Body of pancreas (tissue), 4 donors: ENCODE data around the gene VRTN.

ENCODE experiments used
- POLR2A ChIP-seq, 3 donors: fragments of 450-650 bp; IDR thresholded peaks; one replicate each; pipeline ENCODE4 v1.6.1; 2016; ENCODE audit warnings: antibody characterized with exemption in 3 of 3, mild to moderate bottlenecking in 2 of 3
- TF ChIP-seq, protein P1 (sequence below), 7 experiments: fragments of 450-650 bp in 4 of 7; fragments of 200-600 bp in 3 of 7; sonication (generic) in 3 of 7; IDR thresholded peaks; one replicate each; pipeline ENCODE4 v1.5.1; 2016 to 2019; ENCODE audit warnings: antibody characterized with exemption in 7 of 7

DNA sequence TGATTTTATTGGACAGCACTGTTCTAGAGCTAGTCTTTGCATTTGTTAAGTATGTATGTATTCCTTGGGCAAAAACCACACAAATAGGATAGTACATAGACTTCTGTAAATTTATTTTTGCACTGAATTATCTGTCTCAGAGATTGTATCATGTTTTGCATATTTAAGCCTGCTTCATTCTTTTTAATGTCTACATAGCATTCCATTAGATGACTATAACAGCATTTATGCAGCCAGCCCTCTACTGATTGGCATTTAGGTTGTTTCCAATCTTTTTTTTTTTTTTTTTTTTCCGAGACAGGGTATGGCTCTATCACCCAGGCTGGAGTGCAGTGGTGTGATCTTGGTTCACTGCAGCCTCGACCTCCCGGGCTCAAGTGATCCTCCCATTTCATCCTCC, 43.2 kb downstream of the VRTN start:
- no peak for TF ChIP-seq POLR2A (IDR thresholded peaks at IDR 0.05)
- TF ChIP-seq, protein P1, sequence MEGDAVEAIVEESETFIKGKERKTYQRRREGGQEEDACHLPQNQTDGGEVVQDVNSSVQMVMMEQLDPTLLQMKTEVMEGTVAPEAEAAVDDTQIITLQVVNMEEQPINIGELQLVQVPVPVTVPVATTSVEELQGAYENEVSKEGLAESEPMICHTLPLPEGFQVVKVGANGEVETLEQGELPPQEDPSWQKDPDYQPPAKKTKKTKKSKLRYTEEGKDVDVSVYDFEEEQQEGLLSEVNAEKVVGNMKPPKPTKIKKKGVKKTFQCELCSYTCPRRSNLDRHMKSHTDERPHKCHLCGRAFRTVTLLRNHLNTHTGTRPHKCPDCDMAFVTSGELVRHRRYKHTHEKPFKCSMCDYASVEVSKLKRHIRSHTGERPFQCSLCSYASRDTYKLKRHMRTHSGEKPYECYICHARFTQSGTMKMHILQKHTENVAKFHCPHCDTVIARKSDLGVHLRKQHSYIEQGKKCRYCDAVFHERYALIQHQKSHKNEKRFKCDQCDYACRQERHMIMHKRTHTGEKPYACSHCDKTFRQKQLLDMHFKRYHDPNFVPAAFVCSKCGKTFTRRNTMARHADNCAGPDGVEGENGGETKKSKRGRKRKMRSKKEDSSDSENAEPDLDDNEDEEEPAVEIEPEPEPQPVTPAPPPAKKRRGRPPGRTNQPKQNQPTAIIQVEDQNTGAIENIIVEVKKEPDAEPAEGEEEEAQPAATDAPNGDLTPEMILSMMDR (IDR thresholded peaks at IDR 0.05): no peak
